Endodermal cell (in vitro differentiated cells): ENCODE results near the gene JARID2. TPM values are rescaled to one million over a fixed set of nuclear protein-coding genes. Genes with fewer than 3 reads are reported as not detected.

Experiments used
- DNase-seq: peaks from one replicate; pipeline ENCODE4 v3.0.0-alpha.2; 2017
- H3K27ac ChIP-seq: 2 replicates; pipeline ENCODE4 v1.5.1; 2013; ENCODE audit warnings: mild to moderate bottlenecking, low read depth, low read length, moderate library complexity
- H3K27me3 ChIP-seq: 2 replicates; pipeline ENCODE4 v1.6.1; 2013; ENCODE audit warnings: mild to moderate bottlenecking, low read length, moderate library complexity; ENCODE audit not compliant: insufficient read depth, control insufficient read depth, poor library complexity, severe bottlenecking
- H3K36me3 ChIP-seq: 2 replicates; pipeline ENCODE4 v1.7.0; 2013; ENCODE audit warnings: mild to moderate bottlenecking, low read length, moderate library complexity; ENCODE audit not compliant: control insufficient read depth, insufficient read depth
- H3K4me1 ChIP-seq: one replicate; pipeline ENCODE4 v1.7.0; 2013; ENCODE audit warnings: low read length; ENCODE audit not compliant: control insufficient read depth, insufficient read depth
- H3K4me3 ChIP-seq: 2 replicates; pipeline ENCODE4 v1.5.1; 2013; ENCODE audit warnings: mild to moderate bottlenecking, low read length, moderate library complexity
- H3K9ac ChIP-seq: 2 replicates; pipeline ENCODE4 v1.6.1; 2013; ENCODE audit warnings: mild to moderate bottlenecking, low read length, moderate library complexity; ENCODE audit not compliant: poor library complexity, severe bottlenecking; ENCODE audit errors: extremely low read depth
- H3K9me3 ChIP-seq: 2 replicates; pipeline ENCODE4 v1.6.1; 2013; ENCODE audit warnings: mild to moderate bottlenecking, low read length, moderate library complexity; ENCODE audit not compliant: control insufficient read depth
- H3K27ac Mint-ChIP-seq: 2 replicates; pipeline ENCODE4 v1.8.0; 2020; ENCODE audit warnings: mixed read lengths
- H3K27me3 Mint-ChIP-seq: 2 replicates; pipeline ENCODE4 v1.8.0; 2021; ENCODE audit warnings: mild to moderate bottlenecking, mixed read lengths; ENCODE audit not compliant: insufficient read depth
- H3K36me3 Mint-ChIP-seq: 2 replicates; pipeline ENCODE4 v1.8.0; 2020; ENCODE audit warnings: low read depth, mixed read lengths
- H3K4me1 Mint-ChIP-seq: 2 replicates; pipeline ENCODE4 v1.8.0; 2020; ENCODE audit warnings: mixed read lengths
- H3K4me3 Mint-ChIP-seq: 2 replicates; pipeline ENCODE4 v1.8.0; 2020; ENCODE audit warnings: mild to moderate bottlenecking, moderate library complexity, mixed read lengths
- H3K9me3 Mint-ChIP-seq: 2 replicates; pipeline ENCODE4 v1.8.0; 2020; ENCODE audit warnings: mild to moderate bottlenecking, mixed read lengths
- WGBS, 2 experiments: methylation state at CpG; one replicate each; pipeline versions ENCODE4 v1.1.5 to v1.1.7; 2013; ENCODE audit warnings: missing lambda C conversion rate in 2 of 2, mixed read lengths in 1 of 2; ENCODE audit not compliant: insufficient coverage in 1 of 2, insufficient read length in 1 of 2; 5-methylcytosine and 5-hydroxymethylcytosine counted together
- total RNA-seq, 2 donors: library from RNA; stranded (reverse); fragmentation: NEBNext Ultra II Directional in 1 of 2; extraction: Animal tissue kit (Norgen Biotek cat#: 25700) in 1 of 2; gene quantifications; 2 replicates in 1 of 2; 3 replicates in 1 of 2; pipeline ENCODE4 v1.2.1, GENCODE V29; 2021
- TF ChIP-seq, protein P1 (sequence below): fragments of 200-600 bp; sonication (generic); conservative IDR thresholded peaks from 2 replicates; pipeline ENCODE4 v1.5.0; 2021; ENCODE audit warnings: antibody characterized with exemption, mild to moderate bottlenecking

JARID2 gene
- total RNA-seq, 2 donors from 2014 or later, result 42.5 to 77.0 TPM

GRCh38 chr6:15246666-15247499 is 1.0 kb downstream of the JARID2 start:
- H3K36me3 Mint-ChIP-seq, result peaks cover under 1% of the 10 kb centered on the region
- TF ChIP-seq, protein P1, sequence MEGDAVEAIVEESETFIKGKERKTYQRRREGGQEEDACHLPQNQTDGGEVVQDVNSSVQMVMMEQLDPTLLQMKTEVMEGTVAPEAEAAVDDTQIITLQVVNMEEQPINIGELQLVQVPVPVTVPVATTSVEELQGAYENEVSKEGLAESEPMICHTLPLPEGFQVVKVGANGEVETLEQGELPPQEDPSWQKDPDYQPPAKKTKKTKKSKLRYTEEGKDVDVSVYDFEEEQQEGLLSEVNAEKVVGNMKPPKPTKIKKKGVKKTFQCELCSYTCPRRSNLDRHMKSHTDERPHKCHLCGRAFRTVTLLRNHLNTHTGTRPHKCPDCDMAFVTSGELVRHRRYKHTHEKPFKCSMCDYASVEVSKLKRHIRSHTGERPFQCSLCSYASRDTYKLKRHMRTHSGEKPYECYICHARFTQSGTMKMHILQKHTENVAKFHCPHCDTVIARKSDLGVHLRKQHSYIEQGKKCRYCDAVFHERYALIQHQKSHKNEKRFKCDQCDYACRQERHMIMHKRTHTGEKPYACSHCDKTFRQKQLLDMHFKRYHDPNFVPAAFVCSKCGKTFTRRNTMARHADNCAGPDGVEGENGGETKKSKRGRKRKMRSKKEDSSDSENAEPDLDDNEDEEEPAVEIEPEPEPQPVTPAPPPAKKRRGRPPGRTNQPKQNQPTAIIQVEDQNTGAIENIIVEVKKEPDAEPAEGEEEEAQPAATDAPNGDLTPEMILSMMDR, result no peak
- DNase-seq, result no peak
- H3K4me1 ChIP-seq, result peaks cover 9% of the 10 kb centered on the region
- no peaks in the 10 kb centered on the region for H3K9me3 ChIP-seq
- H3K27me3 Mint-ChIP-seq, result no peaks in the 10 kb centered on the region
- H3K4me3 Mint-ChIP-seq, result peak overlapping the region; percentile 89
- H3K4me3 ChIP-seq, result peak overlapping the region; percentile 100
- 0% methylated on average over 12 to 15 of the region's 18 CpGs for WGBS, 2 experiments
- peak overlapping the region; percentile 91 for H3K9ac ChIP-seq
- H3K27ac ChIP-seq, result no peak overlapping the region
- no peaks in the 10 kb centered on the region for H3K9me3 Mint-ChIP-seq
- peaks cover 39% of the 10 kb centered on the region for H3K4me1 Mint-ChIP-seq
- H3K36me3 ChIP-seq, result no peaks in the 10 kb centered on the region
- no peaks in the 10 kb centered on the region for H3K27me3 ChIP-seq
- H3K27ac Mint-ChIP-seq, result peak overlapping the region; percentile 94

DNA sequence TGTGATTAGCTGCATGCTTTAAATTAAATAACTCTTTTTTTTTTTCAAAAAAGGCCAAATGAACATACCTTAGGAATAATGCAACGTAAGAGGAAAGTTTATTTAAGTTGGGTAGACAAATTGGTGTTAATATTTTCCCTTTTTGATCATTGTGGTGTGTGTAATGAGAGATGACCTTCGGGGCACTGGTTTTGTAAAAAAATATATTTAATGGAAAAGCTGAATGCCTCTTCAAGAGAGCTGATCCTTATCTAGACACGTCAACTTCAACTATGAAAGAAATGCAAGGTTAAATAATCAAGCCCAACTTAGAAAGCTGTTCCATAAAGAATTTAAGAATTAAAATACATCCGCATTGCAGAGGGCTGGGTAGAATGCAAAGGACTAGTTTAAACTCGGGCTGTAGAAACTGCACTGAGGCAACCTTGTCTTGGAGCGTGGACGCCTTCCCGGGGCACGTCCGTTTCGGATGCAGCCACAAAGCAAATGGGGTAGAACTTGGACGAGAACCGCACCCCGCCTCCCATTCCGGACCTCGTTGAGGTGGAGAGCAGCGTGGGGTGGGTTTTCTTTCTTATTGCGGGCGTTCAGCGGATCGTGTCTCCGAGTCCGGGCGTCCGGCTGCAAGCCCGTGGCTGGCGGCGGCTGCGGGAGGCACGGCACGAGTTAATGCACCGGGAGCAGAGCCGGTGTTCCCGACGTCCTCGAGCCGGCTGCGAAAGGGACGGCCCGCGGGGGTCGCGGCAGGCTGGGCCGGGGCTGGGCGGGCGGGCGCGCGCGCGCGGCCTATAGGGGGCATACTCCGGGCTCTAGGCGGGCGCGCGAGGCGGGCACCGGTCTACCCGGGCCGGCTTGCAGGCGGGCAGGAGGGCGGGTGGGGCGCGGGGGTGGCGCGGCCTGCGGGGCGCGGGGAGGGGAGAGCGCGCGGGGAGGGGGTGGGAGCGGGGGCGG is 1.9 kb downstream of the JARID2 start:
- Mint-ChIP-seq H3K27me3 (no peaks in the 10 kb centered on the region), H3K4me1 (peaks cover 44% of the 10 kb centered on the region)

More for the DNA sequence above, 1.9 kb downstream of the JARID2 start:
- Histone ChIP-seq H3K9ac (peak overlapping the region; percentile 91), H3K4me1 (peaks cover 9% of the 10 kb centered on the region), H3K36me3 (no peaks in the 10 kb centered on the region), H3K9me3 (no peaks in the 10 kb centered on the region), H3K27ac (peak overlapping the region; percentile 69), H3K27me3 (no peaks in the 10 kb centered on the region), H3K4me3 (peak overlapping the region; percentile 100)
- peak; percentile 88 for DNase-seq
- Mint-ChIP-seq H3K9me3 (no peaks in the 10 kb centered on the region), H3K4me3 (peak overlapping the region; percentile 89), H3K36me3 (peaks cover 1% of the 10 kb centered on the region), H3K27ac (peak overlapping the region; percentile 94)
- TF ChIP-seq, protein P1, result peak; percentile 64
- 0% methylated on average over 9 to 52 of the region's 75 CpGs for WGBS, 2 experiments
